ENCODE measurements around the gene DOCK8. TPM values are rescaled to one million over a fixed set of nuclear protein-coding genes. Genes with fewer than 3 reads are reported as not detected.

DOCK8 gene
- total RNA-seq, 2 experiments from 2014 or later: 110 to 114 TPM

GRCh38 chr9:363274-363612, 148.6 kb downstream of the DOCK8 start:
- no peak for DNase-seq
- no peak overlapping the region for H3K4me3 Mint-ChIP-seq
- no peaks in the 10 kb centered on the region for H3K27me3 Mint-ChIP-seq (ENCODE audit: low read depth)
- CTCF ChIA-PET: no interaction called here
- peaks cover 15% of the 10 kb centered on the region for H3K36me3 Mint-ChIP-seq (ENCODE audit: low read depth)
- intact Hi-C loops (cut with micrococcal nuclease): no loop called here
- H3K27ac Mint-ChIP-seq: no peak overlapping the region
- H3K9me3 Mint-ChIP-seq: no peaks in the 10 kb centered on the region
- peaks cover 2% of the 10 kb centered on the region for H3K4me1 Mint-ChIP-seq (ENCODE audit: low read depth)

- no peak for DNase-seq
- peaks cover 2% of the 10 kb centered on the region for H3K4me1 Mint-ChIP-seq (ENCODE audit: low read depth)
- H3K27me3 Mint-ChIP-seq (ENCODE audit: low read depth): no peaks in the 10 kb centered on the region
- intact Hi-C loops (cut with micrococcal nuclease): no loop called here
- CTCF ChIA-PET: no interaction called here
- H3K36me3 Mint-ChIP-seq (ENCODE audit: low read depth): peaks cover 23% of the 10 kb centered on the region
- H3K4me3 Mint-ChIP-seq: no peak overlapping the region
- H3K27ac Mint-ChIP-seq: no peak overlapping the region
- no peaks in the 10 kb centered on the region for H3K9me3 Mint-ChIP-seq
Observed at GRCh38 chr9:365436-365835, 150.8 kb downstream of the DOCK8 start.

GRCh38 chr9:366620-367019, 152.0 kb downstream of the DOCK8 start:
- intact Hi-C loops (cut with micrococcal nuclease): no loop called here
- Mint-ChIP-seq H3K36me3 (ENCODE audit: low read depth) (peaks cover 21% of the 10 kb centered on the region), H3K4me1 (ENCODE audit: low read depth) (peaks cover 2% of the 10 kb centered on the region), H3K27ac (no peak overlapping the region), H3K9me3 (no peaks in the 10 kb centered on the region), H3K27me3 (ENCODE audit: low read depth) (no peaks in the 10 kb centered on the region), H3K4me3 (no peak overlapping the region)
- no peak for DNase-seq
- CTCF ChIA-PET: no interaction called here

GRCh38 chr9:370086-370485, 155.4 kb downstream of the DOCK8 start:
- Mint-ChIP-seq H3K4me3 (no peak overlapping the region), H3K27me3 (ENCODE audit: low read depth) (no peaks in the 10 kb centered on the region), H3K4me1 (ENCODE audit: low read depth) (no peaks in the 10 kb centered on the region), H3K27ac (peak overlapping the region; percentile 27), H3K9me3 (no peaks in the 10 kb centered on the region), H3K36me3 (ENCODE audit: low read depth) (peaks cover 37% of the 10 kb centered on the region)
- no peak for DNase-seq
- CTCF ChIA-PET: no interaction called here
- intact Hi-C loops (cut with micrococcal nuclease): no loop called here

- H3K36me3 Mint-ChIP-seq (ENCODE audit: low read depth): peaks cover 37% of the 10 kb centered on the region
Observed at GRCh38 chr9:371349-371748, 156.7 kb downstream of the DOCK8 start.

GRCh38 chr9:372128-372527, 157.5 kb downstream of the DOCK8 start:
- CTCF ChIA-PET: interaction anchor here (1.1 to 1.5 kb wide), 2 partner anchors 15 to 38 kb away, joined by 3 read pairs; no protein-coding TSS in a partner anchor
- H3K4me1 Mint-ChIP-seq (ENCODE audit: low read depth): no peaks in the 10 kb centered on the region
- intact Hi-C loops (cut with micrococcal nuclease): no loop called here

More at GRCh38 chr9:371349-371748, 156.7 kb downstream of the DOCK8 start:
- intact Hi-C loops (cut with micrococcal nuclease): no loop called here
- CTCF ChIA-PET: interaction anchor here (0.7 to 1.5 kb wide), 3 partner anchors 16 to 78 kb away, joined by 3 read pairs; no protein-coding TSS in a partner anchor
- no peak for DNase-seq
- Mint-ChIP-seq H3K9me3 (no peaks in the 10 kb centered on the region), H3K4me3 (no peak overlapping the region), H3K27ac (no peak overlapping the region), H3K27me3 (ENCODE audit: low read depth) (no peaks in the 10 kb centered on the region), H3K4me1 (ENCODE audit: low read depth) (no peaks in the 10 kb centered on the region)

GRCh38 chr9:373759-374206, 159.1 kb downstream of the DOCK8 start:
- CTCF ChIA-PET: interaction anchor here (0.6 kb wide), 2 partner anchors 11 to 13 kb away, joined by 3 read pairs; no protein-coding TSS in a partner anchor
- no peak for DNase-seq
- Mint-ChIP-seq H3K4me3 (no peak overlapping the region), H3K4me1 (ENCODE audit: low read depth) (peaks cover 3% of the 10 kb centered on the region), H3K36me3 (ENCODE audit: low read depth) (peaks cover 41% of the 10 kb centered on the region), H3K27me3 (ENCODE audit: low read depth) (no peaks in the 10 kb centered on the region), H3K27ac (no peak overlapping the region), H3K9me3 (no peaks in the 10 kb centered on the region)
- intact Hi-C loops (cut with micrococcal nuclease): no loop called here

More at GRCh38 chr9:372128-372527, 157.5 kb downstream of the DOCK8 start:
- H3K27ac Mint-ChIP-seq: no peak overlapping the region
- no peak overlapping the region for H3K4me3 Mint-ChIP-seq
- DNase-seq: no peak
- H3K27me3 Mint-ChIP-seq (ENCODE audit: low read depth): no peaks in the 10 kb centered on the region
- peaks cover 42% of the 10 kb centered on the region for H3K36me3 Mint-ChIP-seq (ENCODE audit: low read depth)
- no peaks in the 10 kb centered on the region for H3K9me3 Mint-ChIP-seq

- H3K4me1 Mint-ChIP-seq (ENCODE audit: low read depth): peaks cover 3% of the 10 kb centered on the region
- CTCF ChIA-PET: no interaction called here
Observed at GRCh38 chr9:374736-375135, 160.1 kb downstream of the DOCK8 start.

GRCh38 chr9:376115-376514, 161.4 kb downstream of the DOCK8 start:
- Mint-ChIP-seq H3K4me3 (no peak overlapping the region), H3K4me1 (ENCODE audit: low read depth) (peaks cover 3% of the 10 kb centered on the region), H3K27ac (no peak overlapping the region), H3K9me3 (no peaks in the 10 kb centered on the region), H3K27me3 (ENCODE audit: low read depth) (no peaks in the 10 kb centered on the region), H3K36me3 (ENCODE audit: low read depth) (peaks cover 29% of the 10 kb centered on the region)
- CTCF ChIA-PET: no interaction called here
- no peak for DNase-seq
- intact Hi-C loops (cut with micrococcal nuclease): loop anchor here (5.0 kb wide), 1 partner anchor 49 kb away; no protein-coding TSS in a partner anchor

More at GRCh38 chr9:374736-375135, 160.1 kb downstream of the DOCK8 start:
- H3K36me3 Mint-ChIP-seq (ENCODE audit: low read depth): peaks cover 40% of the 10 kb centered on the region
- no peak for DNase-seq
- H3K27ac Mint-ChIP-seq: no peak overlapping the region
- no peaks in the 10 kb centered on the region for H3K9me3 Mint-ChIP-seq
- intact Hi-C loops (cut with micrococcal nuclease): loop anchor here (5.0 kb wide), 1 partner anchor 47 kb away; no protein-coding TSS in a partner anchor
- no peak overlapping the region for H3K4me3 Mint-ChIP-seq
- no peaks in the 10 kb centered on the region for H3K27me3 Mint-ChIP-seq (ENCODE audit: low read depth)

GRCh38 chr9:378263-378662, 163.6 kb downstream of the DOCK8 start:
- no peaks in the 10 kb centered on the region for H3K9me3 Mint-ChIP-seq
- CTCF ChIA-PET: no interaction called here
- no peaks in the 10 kb centered on the region for H3K27me3 Mint-ChIP-seq (ENCODE audit: low read depth)
- H3K4me1 Mint-ChIP-seq (ENCODE audit: low read depth): peaks cover 3% of the 10 kb centered on the region
- intact Hi-C loops (cut with micrococcal nuclease): loop anchor here (5.0 kb wide), 1 partner anchor 51 kb away; no protein-coding TSS in a partner anchor
- no peak overlapping the region for H3K4me3 Mint-ChIP-seq
- DNase-seq: no peak
- peaks cover 27% of the 10 kb centered on the region for H3K36me3 Mint-ChIP-seq (ENCODE audit: low read depth)
- H3K27ac Mint-ChIP-seq: no peak overlapping the region

GRCh38 chr9:382383-382782, 167.7 kb downstream of the DOCK8 start:
- DNase-seq: no peak
- Mint-ChIP-seq H3K36me3 (ENCODE audit: low read depth) (peaks cover 18% of the 10 kb centered on the region), H3K4me1 (ENCODE audit: low read depth) (peaks cover 3% of the 10 kb centered on the region), H3K4me3 (no peak overlapping the region), H3K27me3 (ENCODE audit: low read depth) (no peaks in the 10 kb centered on the region), H3K27ac (no peak overlapping the region), H3K9me3 (no peaks in the 10 kb centered on the region)
- CTCF ChIA-PET: no interaction called here
- intact Hi-C loops (cut with micrococcal nuclease): loop anchor here (10.0 kb wide), 1 partner anchor 622 kb away; no protein-coding TSS in a partner anchor

- no peak overlapping the region for H3K4me3 Mint-ChIP-seq
- CTCF ChIA-PET: no interaction called here
- H3K27me3 Mint-ChIP-seq (ENCODE audit: low read depth): no peaks in the 10 kb centered on the region
- peak; percentile 64 for DNase-seq
- H3K27ac Mint-ChIP-seq: no peak overlapping the region
- peaks cover 20% of the 10 kb centered on the region for H3K36me3 Mint-ChIP-seq (ENCODE audit: low read depth)
- H3K9me3 Mint-ChIP-seq: no peaks in the 10 kb centered on the region
- intact Hi-C loops (cut with micrococcal nuclease): loop anchor here (1.0 to 10.0 kb wide), 5 partner anchors 161 to 619 kb away; no protein-coding TSS in a partner anchor
- H3K4me1 Mint-ChIP-seq (ENCODE audit: low read depth): no peaks in the 10 kb centered on the region
Observed at GRCh38 chr9:385818-386398, 171.2 kb downstream of the DOCK8 start.

- CTCF ChIA-PET: no interaction called here
- Mint-ChIP-seq H3K36me3 (ENCODE audit: low read depth) (peaks cover 22% of the 10 kb centered on the region), H3K4me3 (no peak overlapping the region), H3K9me3 (no peaks in the 10 kb centered on the region), H3K4me1 (ENCODE audit: low read depth) (no peaks in the 10 kb centered on the region), H3K27me3 (ENCODE audit: low read depth) (no peaks in the 10 kb centered on the region), H3K27ac (peak overlapping the region; percentile 59)
- no peak for DNase-seq
- intact Hi-C loops (cut with micrococcal nuclease): loop anchor here (5.0 to 10.0 kb wide), 2 partner anchors 373 to 616 kb away; no protein-coding TSS in a partner anchor
Observed at GRCh38 chr9:389159-389558, 174.5 kb downstream of the DOCK8 start.

Data from activated naive CD4-positive, alpha-beta T cell treated with anti-CD3 and anti-CD28 coated beads for 36 hours (primary cell).